Breast epithelium (tissue), 3 donors: ENCODE results near the gene NDUFB8.

Experiments used
- POLR2A ChIP-seq: fragments of 450-650 bp; IDR thresholded peaks from one replicate; pipeline ENCODE4 v1.6.1; 2016; ENCODE audit warnings: antibody characterized with exemption, mild to moderate bottlenecking, moderate library complexity
- POLR2AphosphoS5 ChIP-seq, 3 donors: sonication (generic); formaldehyde crosslinking; IDR thresholded peaks; one replicate each; pipeline ENCODE4 v1.6.1; 2017; ENCODE audit warnings: antibody characterized with exemption in 3 of 3
- TF ChIP-seq, protein P1 (sequence below), 3 donors: fragments of 450-650 bp; IDR thresholded peaks; one replicate each; pipeline ENCODE4 v1.5.1; 2016 to 2017; ENCODE audit warnings: antibody characterized with exemption in 3 of 3, mild to moderate bottlenecking in 3 of 3, moderate library complexity in 3 of 3

DNA sequence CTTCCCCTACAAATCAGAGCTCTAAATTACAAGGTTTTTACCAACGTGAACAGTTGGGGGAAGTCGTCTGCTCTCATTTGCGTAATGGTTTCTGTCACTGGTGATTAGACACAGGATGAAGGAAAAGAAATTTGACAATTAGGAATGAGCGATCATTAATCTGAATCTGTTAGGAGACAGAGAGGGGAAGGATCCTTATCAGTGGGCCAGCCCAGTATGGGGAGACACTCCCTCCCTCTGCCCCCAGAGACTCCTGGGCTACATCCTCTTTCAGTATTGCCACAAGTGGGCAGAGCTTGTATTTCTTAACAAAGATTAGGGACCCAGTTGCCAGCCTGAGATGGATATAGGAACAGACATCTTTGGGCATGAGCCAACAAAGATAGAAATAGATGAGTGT lies 21.5 kb upstream of the NDUFB8 start:
- TF ChIP-seq POLR2A, result no peak
- TF ChIP-seq, protein P1, sequence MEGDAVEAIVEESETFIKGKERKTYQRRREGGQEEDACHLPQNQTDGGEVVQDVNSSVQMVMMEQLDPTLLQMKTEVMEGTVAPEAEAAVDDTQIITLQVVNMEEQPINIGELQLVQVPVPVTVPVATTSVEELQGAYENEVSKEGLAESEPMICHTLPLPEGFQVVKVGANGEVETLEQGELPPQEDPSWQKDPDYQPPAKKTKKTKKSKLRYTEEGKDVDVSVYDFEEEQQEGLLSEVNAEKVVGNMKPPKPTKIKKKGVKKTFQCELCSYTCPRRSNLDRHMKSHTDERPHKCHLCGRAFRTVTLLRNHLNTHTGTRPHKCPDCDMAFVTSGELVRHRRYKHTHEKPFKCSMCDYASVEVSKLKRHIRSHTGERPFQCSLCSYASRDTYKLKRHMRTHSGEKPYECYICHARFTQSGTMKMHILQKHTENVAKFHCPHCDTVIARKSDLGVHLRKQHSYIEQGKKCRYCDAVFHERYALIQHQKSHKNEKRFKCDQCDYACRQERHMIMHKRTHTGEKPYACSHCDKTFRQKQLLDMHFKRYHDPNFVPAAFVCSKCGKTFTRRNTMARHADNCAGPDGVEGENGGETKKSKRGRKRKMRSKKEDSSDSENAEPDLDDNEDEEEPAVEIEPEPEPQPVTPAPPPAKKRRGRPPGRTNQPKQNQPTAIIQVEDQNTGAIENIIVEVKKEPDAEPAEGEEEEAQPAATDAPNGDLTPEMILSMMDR (IDR thresholded peaks at IDR 0.05), result no peak
- TF ChIP-seq POLR2AphosphoS5 (IDR thresholded peaks at IDR 0.05), result no peak
